ENCODE results near the gene LRRC63.

The LRRC63 gene

DNA sequence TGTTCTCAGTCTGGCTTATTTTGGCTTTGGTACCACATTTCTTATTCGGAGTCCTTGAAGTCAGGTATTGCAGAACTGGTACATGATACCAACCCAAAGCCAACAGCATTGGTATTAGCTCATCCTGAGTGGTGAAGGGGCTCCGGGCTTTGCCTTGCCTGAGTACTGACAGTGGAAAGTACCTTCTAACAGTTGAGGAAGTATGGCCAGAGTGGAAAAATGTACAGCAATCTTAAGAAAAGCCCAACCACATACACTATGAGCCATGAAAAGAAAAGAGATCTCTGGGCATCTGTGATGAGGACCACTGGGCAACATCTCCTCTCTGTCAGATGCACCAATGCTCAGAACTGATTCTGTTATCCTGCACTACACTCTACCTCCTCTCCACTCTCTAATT lies 38.1 kb upstream of the LRRC63 start:
- TF ChIP-seq, protein P1, sequence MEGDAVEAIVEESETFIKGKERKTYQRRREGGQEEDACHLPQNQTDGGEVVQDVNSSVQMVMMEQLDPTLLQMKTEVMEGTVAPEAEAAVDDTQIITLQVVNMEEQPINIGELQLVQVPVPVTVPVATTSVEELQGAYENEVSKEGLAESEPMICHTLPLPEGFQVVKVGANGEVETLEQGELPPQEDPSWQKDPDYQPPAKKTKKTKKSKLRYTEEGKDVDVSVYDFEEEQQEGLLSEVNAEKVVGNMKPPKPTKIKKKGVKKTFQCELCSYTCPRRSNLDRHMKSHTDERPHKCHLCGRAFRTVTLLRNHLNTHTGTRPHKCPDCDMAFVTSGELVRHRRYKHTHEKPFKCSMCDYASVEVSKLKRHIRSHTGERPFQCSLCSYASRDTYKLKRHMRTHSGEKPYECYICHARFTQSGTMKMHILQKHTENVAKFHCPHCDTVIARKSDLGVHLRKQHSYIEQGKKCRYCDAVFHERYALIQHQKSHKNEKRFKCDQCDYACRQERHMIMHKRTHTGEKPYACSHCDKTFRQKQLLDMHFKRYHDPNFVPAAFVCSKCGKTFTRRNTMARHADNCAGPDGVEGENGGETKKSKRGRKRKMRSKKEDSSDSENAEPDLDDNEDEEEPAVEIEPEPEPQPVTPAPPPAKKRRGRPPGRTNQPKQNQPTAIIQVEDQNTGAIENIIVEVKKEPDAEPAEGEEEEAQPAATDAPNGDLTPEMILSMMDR (IDR thresholded peaks at IDR 0.05; ENCODE audit: insufficient read depth, missing control alignments), result no peak
- FAIRE-seq (no peak), DNase-seq (ENCODE audit: insufficient read length, low spot score) (no peak)

DNA sequence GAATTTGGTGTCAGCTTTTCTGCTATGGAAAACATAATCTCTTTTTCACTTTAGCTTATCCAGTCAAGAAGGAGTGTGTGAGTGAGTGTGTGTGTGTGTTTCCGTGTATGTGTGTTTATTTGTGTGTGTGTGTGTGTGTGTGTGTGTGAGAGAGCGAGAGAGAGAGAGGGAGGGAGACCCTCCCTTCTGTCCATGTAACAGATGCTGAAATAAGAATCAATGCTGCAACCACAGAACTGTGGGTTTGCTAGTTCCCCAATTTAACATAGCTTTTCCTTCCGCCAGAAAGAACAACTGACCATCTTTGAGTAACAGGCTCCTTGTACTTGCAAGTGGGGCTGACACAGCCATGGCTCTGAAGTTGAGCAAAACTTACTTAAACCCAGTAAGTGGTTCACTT lies 35.0 kb upstream of the LRRC63 start:
- DNase-seq (ENCODE audit: insufficient read length, low spot score) (no peak), FAIRE-seq (no peak)
- TF ChIP-seq, protein P1 (IDR thresholded peaks at IDR 0.05; ENCODE audit: insufficient read depth, missing control alignments), result no peak

DNA sequence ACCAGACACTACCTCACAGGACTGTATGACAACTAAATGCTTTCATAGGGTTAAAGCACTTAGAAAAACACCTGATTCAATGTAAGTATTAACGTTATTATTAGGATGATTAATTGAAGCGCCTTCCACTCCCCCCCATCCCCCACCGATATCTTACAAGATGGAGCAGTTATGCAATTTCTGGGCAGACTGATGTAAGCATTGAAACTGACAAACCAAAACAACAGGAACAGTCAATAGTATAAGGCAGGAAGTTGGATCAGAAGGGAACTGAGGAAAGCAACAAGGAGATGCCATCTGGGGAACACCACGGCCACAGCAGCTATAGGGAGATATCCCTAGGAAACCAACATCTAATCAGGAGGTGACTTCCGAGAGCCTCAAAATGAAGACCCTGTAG lies 33.6 kb upstream of the LRRC63 start:
- TF ChIP-seq, protein P1 (IDR thresholded peaks at IDR 0.05; ENCODE audit: insufficient read depth, missing control alignments), result no peak
- no peak for DNase-seq (ENCODE audit: insufficient read length, low spot score)
- no peak for FAIRE-seq

DNA sequence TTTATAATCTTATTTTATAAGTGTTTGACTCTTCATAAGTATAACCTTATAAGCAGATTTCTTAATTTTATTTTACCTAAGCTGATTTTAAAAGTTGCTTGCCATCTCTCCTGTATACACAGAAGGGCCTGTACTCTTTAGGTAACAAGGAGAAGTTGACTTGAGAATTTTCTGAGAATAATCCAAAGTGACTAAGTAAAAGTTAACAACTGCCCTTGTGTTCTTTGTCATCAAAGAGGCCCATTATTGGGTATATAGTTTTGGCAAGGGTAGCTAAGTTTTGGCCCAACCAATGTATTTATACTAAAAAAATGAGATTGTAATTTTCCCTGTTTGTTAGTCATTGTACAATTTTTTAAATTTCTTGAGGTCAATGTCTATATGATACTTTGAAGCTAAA lies 32.9 kb upstream of the LRRC63 start:
- FAIRE-seq (no peak), DNase-seq (ENCODE audit: insufficient read length, low spot score) (no peak)
- TF ChIP-seq, protein P1 (IDR thresholded peaks at IDR 0.05; ENCODE audit: insufficient read depth, missing control alignments), result no peak

DNA sequence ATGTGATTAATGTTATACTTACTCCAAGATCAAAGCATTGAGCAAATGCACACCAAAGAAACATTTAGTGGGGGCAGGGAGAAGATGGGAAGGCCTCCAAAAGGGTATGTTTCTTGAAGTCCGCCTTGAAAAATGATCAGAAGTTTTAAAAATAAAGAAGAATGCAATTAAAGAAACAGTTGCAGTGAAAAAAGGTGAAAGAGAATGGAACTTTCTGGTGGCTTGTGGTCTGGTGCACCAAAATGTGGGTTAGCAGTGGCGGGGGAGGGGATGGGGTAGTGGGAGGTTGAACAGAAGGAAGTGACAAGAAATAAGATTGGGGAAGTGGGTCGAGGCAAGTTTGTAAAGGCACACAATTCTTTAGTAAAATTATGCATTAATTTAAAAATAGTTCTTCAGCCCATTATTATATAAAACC lies 32.2 kb upstream of the LRRC63 start:
- TF ChIP-seq, protein P1 (IDR thresholded peaks at IDR 0.05; ENCODE audit: insufficient read depth, missing control alignments), result no peak
- FAIRE-seq (no peak), DNase-seq (ENCODE audit: insufficient read length, low spot score) (no peak)

DNA sequence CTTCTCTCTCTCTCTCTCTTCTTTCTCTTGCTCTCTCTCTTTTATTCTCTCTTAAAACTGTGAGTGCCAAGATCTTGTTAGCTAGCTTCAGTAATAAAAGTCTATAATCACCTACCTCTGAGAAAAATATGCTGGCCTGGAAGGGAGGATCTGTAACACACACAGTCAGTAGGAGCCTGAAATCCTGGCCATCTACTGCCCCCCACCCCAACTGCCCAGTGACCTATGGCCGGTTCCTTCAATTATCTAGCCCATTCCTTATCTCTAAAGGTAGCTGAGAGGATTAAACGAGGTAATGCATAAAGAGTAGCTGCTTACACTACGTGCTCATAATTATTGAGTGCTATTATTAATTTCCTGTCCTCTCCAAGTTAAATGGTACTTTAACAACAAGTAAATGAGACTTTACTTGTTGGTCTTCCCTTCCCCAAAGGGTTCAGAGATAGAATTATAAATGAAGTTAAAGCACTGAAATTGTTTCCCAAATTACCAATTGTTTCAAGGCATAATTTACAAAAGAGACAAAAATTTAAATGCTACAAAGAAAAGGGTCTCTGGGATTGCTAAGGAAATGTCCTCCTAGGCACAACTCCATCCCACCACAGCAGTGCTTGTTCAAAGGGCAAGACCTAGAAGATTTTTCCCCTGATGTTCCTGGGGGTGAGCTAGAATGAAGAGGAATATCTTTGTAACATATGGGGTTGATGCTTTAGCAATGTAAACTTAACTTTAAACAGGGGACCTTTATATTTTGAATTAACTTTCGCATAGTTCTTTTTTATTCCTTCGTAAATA lies 31.6 kb upstream of the LRRC63 start:
- FAIRE-seq (no peak), DNase-seq (ENCODE audit: insufficient read length, low spot score) (no peak)
- TF ChIP-seq, protein P1 (IDR thresholded peaks at IDR 0.05; ENCODE audit: insufficient read depth, missing control alignments), result no peak

DNA sequence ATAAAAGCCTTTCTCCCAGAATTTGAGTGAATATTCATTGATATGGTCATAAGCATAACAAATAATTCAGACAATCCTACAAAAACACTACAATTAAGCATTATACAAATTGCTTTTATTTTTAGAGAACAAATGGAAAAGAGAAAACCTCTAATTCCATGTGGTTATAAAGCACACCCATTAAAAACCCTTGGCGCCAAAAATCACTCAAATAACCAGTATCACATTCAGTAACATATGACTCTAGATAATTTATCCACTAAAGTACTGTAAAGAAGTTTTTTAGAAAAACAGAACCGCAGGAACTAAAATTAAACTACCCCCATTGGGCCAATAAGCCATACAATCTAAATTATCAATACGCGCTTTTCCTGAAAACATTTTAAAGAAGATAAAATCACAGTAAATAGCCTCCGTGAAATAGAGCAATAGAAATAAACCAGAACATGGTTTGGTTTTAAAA lies 30.3 kb upstream of the LRRC63 start:
- FAIRE-seq (no peak), DNase-seq (ENCODE audit: insufficient read length, low spot score) (no peak)
- TF ChIP-seq, protein P1 (IDR thresholded peaks at IDR 0.05; ENCODE audit: insufficient read depth, missing control alignments), result no peak
